ENCODE results near the gene ANP32E.

DNA sequence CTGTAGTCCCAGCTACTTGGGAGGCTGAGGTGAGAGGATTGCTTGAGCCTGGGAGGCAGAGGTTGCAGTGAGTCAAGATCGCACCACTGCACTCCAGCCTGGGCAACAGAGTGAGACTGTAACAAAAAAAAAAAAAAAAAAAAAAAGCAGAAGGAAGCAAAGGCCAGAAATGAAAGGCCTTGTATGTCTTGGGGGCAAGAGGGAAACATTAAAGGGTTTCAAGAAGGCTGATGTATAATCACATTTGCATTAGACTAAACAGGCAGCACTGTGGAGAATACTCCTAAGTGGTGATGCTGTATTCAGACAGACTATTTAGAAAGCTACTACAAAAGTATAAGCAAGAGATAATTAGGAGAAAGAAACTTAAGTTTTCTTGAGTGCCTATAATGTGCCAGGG is 10.4 kb downstream of the ANP32E start:
- TF ChIP-seq POLR2A (IDR thresholded peaks at IDR 0.05; ENCODE audit: low read depth, low read length) (no peak), POU2F2 (IDR thresholded peaks at IDR 0.05; ENCODE audit: low read depth, low read length) (no peak)
